ENCODE measurements around the gene MEN1. TPM values are rescaled to one million over a fixed set of nuclear protein-coding genes. Genes with fewer than 3 reads are reported as not detected.

Gene MEN1
- total RNA-seq, 1 donor from 2014 or later, result 8.7 TPM

DNA sequence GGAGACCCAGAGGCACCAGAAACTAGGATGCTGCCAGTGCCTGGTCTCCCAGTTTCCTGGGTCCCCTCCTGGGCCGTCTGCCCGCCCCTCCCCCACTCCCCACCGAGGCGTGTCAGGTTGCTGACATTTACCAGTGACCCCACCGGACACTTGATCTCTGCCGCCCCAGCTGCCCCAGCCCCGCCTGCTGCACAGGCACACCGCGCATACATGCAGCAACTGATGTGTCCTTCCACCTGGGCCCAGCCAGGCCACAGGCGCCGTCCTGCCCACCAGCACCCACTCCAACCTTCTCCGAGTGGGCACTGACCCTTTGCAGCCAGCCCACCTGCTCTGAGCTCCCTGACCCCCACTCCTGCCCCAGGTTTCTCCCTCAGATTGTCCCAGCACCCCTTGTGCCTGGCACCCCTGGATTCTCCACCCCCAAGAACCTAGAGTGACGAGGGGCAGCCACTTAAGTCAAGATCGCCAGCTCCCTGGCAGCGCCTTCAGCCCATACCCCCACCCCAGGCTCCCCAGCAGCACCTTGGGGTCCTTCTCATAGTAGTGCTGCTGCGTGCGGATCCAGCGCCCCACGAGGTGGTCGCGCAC is 51.1 kb downstream of the MEN1 start:
- no peak for DNase-seq
- peak overlapping the region; percentile 69 for H3K4me3 ChIP-seq

DNA sequence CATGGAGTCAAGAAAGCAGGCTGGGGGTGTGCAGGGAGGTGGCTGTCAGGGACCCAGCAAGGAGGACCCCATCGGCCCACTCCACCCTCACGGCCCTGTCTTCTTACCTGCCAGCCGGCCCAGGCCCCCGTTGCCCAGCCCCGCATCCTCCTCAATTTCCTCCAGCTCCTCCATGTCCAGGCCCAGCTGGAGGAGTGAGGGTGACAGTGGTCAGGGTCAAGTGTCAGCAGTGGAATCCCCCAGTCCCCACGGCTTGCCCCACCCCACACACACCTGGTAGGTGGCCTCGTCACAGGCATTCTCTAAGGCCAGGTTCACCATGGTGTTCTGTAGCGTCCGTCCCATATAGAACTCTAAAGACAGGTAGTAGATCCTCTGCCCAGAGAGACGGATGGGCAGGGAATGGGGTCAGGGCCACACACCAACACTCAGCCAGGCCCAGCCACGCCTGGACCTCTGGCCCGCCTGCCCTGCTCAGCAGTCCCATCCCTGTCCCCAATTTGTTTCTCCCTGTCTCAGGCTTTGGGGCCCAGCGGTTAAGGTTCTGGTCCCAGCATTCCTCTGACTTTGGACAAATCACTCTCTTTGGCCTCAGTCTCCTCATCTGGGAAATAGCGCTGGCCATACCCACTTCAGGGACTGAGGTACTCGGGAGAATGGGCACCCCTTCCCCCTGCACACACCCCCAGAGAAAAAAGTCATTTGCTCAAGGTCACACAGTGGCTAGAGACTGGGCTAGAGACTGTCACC is 51.8 kb downstream of the MEN1 start:
- Histone ChIP-seq H3K4me1 (peaks cover 59% of the 10 kb centered on the region), H3K4me3 (peak overlapping the region; percentile 69), H3K27me3 (ENCODE audit: low read depth) (no peaks in the 10 kb centered on the region), H3K36me3 (peaks cover 13% of the 10 kb centered on the region), H3K9me3 (replicated peaks) (no peaks in the 10 kb centered on the region), H3K27ac (replicated peaks) (peak overlapping the region; percentile 89)
- no peak for DNase-seq
- TF ChIP-seq, protein P1, sequence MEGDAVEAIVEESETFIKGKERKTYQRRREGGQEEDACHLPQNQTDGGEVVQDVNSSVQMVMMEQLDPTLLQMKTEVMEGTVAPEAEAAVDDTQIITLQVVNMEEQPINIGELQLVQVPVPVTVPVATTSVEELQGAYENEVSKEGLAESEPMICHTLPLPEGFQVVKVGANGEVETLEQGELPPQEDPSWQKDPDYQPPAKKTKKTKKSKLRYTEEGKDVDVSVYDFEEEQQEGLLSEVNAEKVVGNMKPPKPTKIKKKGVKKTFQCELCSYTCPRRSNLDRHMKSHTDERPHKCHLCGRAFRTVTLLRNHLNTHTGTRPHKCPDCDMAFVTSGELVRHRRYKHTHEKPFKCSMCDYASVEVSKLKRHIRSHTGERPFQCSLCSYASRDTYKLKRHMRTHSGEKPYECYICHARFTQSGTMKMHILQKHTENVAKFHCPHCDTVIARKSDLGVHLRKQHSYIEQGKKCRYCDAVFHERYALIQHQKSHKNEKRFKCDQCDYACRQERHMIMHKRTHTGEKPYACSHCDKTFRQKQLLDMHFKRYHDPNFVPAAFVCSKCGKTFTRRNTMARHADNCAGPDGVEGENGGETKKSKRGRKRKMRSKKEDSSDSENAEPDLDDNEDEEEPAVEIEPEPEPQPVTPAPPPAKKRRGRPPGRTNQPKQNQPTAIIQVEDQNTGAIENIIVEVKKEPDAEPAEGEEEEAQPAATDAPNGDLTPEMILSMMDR (IDR thresholded peaks at IDR 0.05; ENCODE audit: borderline replicate concordance), result no peak
- intact Hi-C loops (cut with micrococcal nuclease), result no loop called here

More for the DNA sequence above, 51.1 kb downstream of the MEN1 start:
- TF ChIP-seq, protein P1 (IDR thresholded peaks at IDR 0.05; ENCODE audit: borderline replicate concordance), result no peak
- H3K4me1 ChIP-seq, result peaks cover 66% of the 10 kb centered on the region
- peaks cover 16% of the 10 kb centered on the region for H3K36me3 ChIP-seq
- intact Hi-C loops (cut with micrococcal nuclease), result no loop called here
- peak overlapping the region; percentile 89 for H3K27ac ChIP-seq (replicated peaks)
- no peaks in the 10 kb centered on the region for H3K27me3 ChIP-seq (ENCODE audit: low read depth)
- no peaks in the 10 kb centered on the region for H3K9me3 ChIP-seq (replicated peaks)

DNA sequence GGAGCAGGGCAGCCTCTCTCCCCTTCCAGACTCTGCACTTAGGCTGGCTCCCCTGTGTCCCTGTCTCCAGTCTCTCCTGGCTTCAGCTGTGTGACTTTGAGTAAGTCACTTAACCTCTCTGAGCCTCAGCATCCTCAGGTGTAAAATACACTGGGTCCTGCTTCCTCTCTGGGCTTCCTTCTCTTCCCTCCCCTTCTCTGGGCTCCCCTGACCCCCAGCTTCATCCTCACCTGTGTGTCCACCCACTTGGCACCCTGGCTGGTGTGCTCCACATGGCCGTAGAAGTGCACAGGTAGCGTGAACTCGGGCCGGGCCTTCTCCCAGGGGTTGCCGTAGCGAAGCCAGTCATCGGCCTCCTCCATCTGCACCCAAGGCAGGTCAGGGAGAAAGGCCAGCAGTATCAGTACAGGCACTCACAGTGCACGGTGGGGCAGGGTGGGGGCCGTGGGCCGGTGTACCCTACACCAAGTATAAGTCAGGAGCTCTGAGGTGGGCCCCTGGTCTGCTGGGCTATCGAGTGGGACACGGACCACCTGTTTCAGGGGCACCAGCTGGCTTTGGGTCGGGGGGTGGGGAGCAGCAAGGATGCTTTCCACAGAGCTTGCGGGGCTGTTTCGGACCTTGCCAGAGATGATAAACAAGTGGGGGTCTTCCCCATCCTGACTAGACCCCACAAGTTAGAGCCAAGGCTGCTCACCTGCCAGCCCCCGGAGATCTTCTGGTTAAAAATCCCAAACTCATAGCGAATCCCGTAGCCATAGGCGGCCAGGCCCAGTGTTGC is 52.6 kb downstream of the MEN1 start:
- no peak overlapping the region for H3K4me3 ChIP-seq
- no peak for DNase-seq
- H3K4me1 ChIP-seq, result peaks cover 51% of the 10 kb centered on the region
- H3K27me3 ChIP-seq (ENCODE audit: low read depth), result no peaks in the 10 kb centered on the region
- H3K27ac ChIP-seq (replicated peaks), result no peak overlapping the region
- intact Hi-C loops (cut with micrococcal nuclease), result no loop called here
- H3K36me3 ChIP-seq, result peaks cover 19% of the 10 kb centered on the region
- TF ChIP-seq, protein P1 (IDR thresholded peaks at IDR 0.05; ENCODE audit: borderline replicate concordance), result no peak
- H3K9me3 ChIP-seq (replicated peaks), result no peaks in the 10 kb centered on the region

DNA sequence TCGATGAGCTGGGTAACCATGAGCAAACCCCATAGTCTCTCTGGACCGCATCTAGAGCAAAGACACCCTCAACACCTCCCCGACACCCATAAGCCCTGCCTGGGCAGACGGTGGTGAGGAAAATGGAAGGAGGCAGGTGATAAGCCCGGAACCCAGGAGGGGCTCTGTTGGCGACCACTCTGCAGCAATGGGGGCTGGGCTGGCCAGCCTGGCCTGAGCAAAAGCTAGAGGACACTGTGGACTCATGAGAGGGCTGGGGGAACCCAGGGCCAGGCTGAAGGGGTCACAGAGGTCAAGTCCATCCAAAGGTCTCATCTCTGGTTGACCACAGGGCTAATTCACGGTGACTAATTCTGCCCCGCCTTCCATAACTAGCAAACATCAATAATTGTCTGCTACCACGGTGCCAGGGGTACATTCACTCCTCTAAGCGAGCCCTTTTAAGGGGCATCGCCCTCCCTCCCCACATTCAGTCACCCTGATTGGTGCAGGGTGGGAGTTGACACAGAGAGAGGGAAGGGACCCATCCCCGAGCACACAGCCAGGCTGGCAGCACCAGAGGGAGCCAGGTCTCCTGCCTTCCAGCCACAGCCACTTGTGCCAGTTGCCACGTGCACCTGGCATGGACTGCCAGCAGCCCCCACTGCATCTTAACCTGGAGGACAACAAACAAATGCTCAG is 54.5 kb downstream of the MEN1 start:
- H3K27ac ChIP-seq (replicated peaks), result no peak overlapping the region
- no peak for DNase-seq
- TF ChIP-seq, protein P1 (IDR thresholded peaks at IDR 0.05; ENCODE audit: borderline replicate concordance), result no peak
- H3K4me3 ChIP-seq, result no peak overlapping the region
- intact Hi-C loops (cut with micrococcal nuclease), result no loop called here
- H3K36me3 ChIP-seq, result peaks cover 34% of the 10 kb centered on the region
- H3K27me3 ChIP-seq (ENCODE audit: low read depth), result no peaks in the 10 kb centered on the region
- H3K4me1 ChIP-seq, result peaks cover 32% of the 10 kb centered on the region
- H3K9me3 ChIP-seq (replicated peaks), result no peaks in the 10 kb centered on the region
